GM18502 (cell line): ENCODE results near the gene EPHB2.

Experiments
- ATAC-seq: cut with Tn5 transposase; IDR thresholded peaks from one replicate; pipeline ENCODE4 v1.9.1; 2021; ENCODE audit warnings: mild to moderate bottlenecking; ENCODE audit not compliant: unreplicated experiment, poor library complexity

Gene EPHB2

GRCh38 chr1:22850281-22850680, 139.6 kb downstream of the EPHB2 start:
- ATAC-seq: no peak

- ATAC-seq: no peak
Observed at GRCh38 chr1:22850681-22851080, 140.0 kb downstream of the EPHB2 start.

- no peak for ATAC-seq
Observed at GRCh38 chr1:22851517-22851916, 140.9 kb downstream of the EPHB2 start.

GRCh38 chr1:22852144-22852655, 141.6 kb downstream of the EPHB2 start:
- ATAC-seq: no peak

GRCh38 chr1:22853651-22854185, 143.1 kb downstream of the EPHB2 start:
- ATAC-seq: no peak

- ATAC-seq: peak; percentile 70
Observed at GRCh38 chr1:22854688-22855565, 144.3 kb downstream of the EPHB2 start.

- ATAC-seq: no peak
Observed at GRCh38 chr1:22855668-22856606, 145.3 kb downstream of the EPHB2 start.

GRCh38 chr1:22857661-22858060, 147.0 kb downstream of the EPHB2 start:
- no peak for ATAC-seq

- ATAC-seq: no peak
Observed at GRCh38 chr1:22860414-22860800, 149.8 kb downstream of the EPHB2 start.

GRCh38 chr1:22860883-22861385, 150.3 kb downstream of the EPHB2 start:
- no peak for ATAC-seq

- no peak for ATAC-seq
Observed at GRCh38 chr1:22861764-22862440, 151.3 kb downstream of the EPHB2 start.

GRCh38 chr1:22862752-22863151, 152.1 kb downstream of the EPHB2 start:
- no peak for ATAC-seq

- ATAC-seq: no peak
Observed at GRCh38 chr1:22863766-22864165, 153.1 kb downstream of the EPHB2 start.

- ATAC-seq: no peak
Observed at GRCh38 chr1:22864886-22865285, 154.2 kb downstream of the EPHB2 start.

- no peak for ATAC-seq
Observed at GRCh38 chr1:22865736-22866135, 155.1 kb downstream of the EPHB2 start.

- no peak for ATAC-seq
Observed at GRCh38 chr1:22866868-22867267, 156.2 kb downstream of the EPHB2 start.

GRCh38 chr1:22868331-22868730, 157.7 kb downstream of the EPHB2 start:
- no peak for ATAC-seq

GRCh38 chr1:22869325-22869724, 158.7 kb downstream of the EPHB2 start:
- no peak for ATAC-seq

GRCh38 chr1:22870201-22870871, 159.7 kb downstream of the EPHB2 start:
- ATAC-seq: no peak
